ENCODE results near the gene FER. TPM values are rescaled to one million over a fixed set of nuclear protein-coding genes. Genes with fewer than 3 reads are reported as not detected.

FER gene
- total RNA-seq, 2 experiments from 2014 or later: 9.4 to 10.0 TPM

- Histone ChIP-seq H3K79me2 (ENCODE audit: insufficient read depth, low read depth, low read length) (no peaks in the 10 kb centered on the region), H3K36me3 (ENCODE audit: insufficient read depth, low read length) (no peaks in the 10 kb centered on the region), H3K4me3 (ENCODE audit: low read depth, low read length, poor library complexity, severe bottlenecking) (peak overlapping the region; percentile 61), H4K20me1 (ENCODE audit: insufficient read depth, low read length) (no peaks in the 10 kb centered on the region), H3K9me3 (ENCODE audit: low read length) (no peaks in the 10 kb centered on the region), H2AFZ (ENCODE audit: low read length) (peak overlapping the region; percentile 41; the same call in 1 of the 2 replicates), H3K9me2 (ENCODE audit: insufficient read depth, low read length) (no peaks in the 10 kb centered on the region), H3K27ac (ENCODE audit: low read depth, low read length, poor library complexity, severe bottlenecking) (no peak overlapping the region), H3K4me1 (ENCODE audit: insufficient read depth, low read length, poor library complexity, severe bottlenecking) (no peaks in the 10 kb centered on the region), H3K4me2 (ENCODE audit: low read length) (peak overlapping the region; percentile 38)
- BruUV-seq (replicated peaks): TSS peak; percentile 93
- ChIA-PET POLR2A (interaction anchor here (0.6 to 0.7 kb wide), 2 partner anchors 14 to 547 kb away, joined by 3 read pairs; no protein-coding TSS in a partner anchor), CTCF (ENCODE audit: unreplicated experiment) (no interaction called here)
- peak; percentile 35 for DNase-seq (ENCODE audit: low spot score)
- no peak for TF ChIP-seq EZH2phosphoT487 (IDR thresholded peaks at IDR 0.05; ENCODE audit: borderline replicate concordance, low read depth, low read length)
- peak; percentile 52 for TF ChIP-seq CTCF (conservative IDR thresholded peaks at IDR 0.05; ENCODE audit: low read length)
- intact Hi-C loops (cut with micrococcal nuclease; ENCODE audit: unreplicated experiment): loop anchor here (5.0 kb wide), 1 partner anchor 543 kb away; no protein-coding TSS in a partner anchor
Observed at GRCh38 chr5:108924457-108924961, 176.8 kb downstream of the FER start.

GRCh38 chr5:108925073-108925472 lies 177.4 kb downstream of the FER start:
- Histone ChIP-seq H2AFZ (ENCODE audit: low read length) (no peak overlapping the region), H3K36me3 (ENCODE audit: insufficient read depth, low read length) (no peaks in the 10 kb centered on the region), H3K27ac (ENCODE audit: low read depth, low read length, poor library complexity, severe bottlenecking) (no peak overlapping the region), H3K4me3 (ENCODE audit: low read depth, low read length, poor library complexity, severe bottlenecking) (peak overlapping the region; percentile 61), H3K4me1 (ENCODE audit: insufficient read depth, low read length, poor library complexity, severe bottlenecking) (no peaks in the 10 kb centered on the region), H3K4me2 (ENCODE audit: low read length) (peak overlapping the region; percentile 38; the same call in 1 of the 2 replicates), H3K9me3 (ENCODE audit: low read length) (no peaks in the 10 kb centered on the region), H3K9me2 (ENCODE audit: insufficient read depth, low read length) (no peaks in the 10 kb centered on the region), H4K20me1 (ENCODE audit: insufficient read depth, low read length) (no peaks in the 10 kb centered on the region), H3K79me2 (ENCODE audit: insufficient read depth, low read depth, low read length) (no peaks in the 10 kb centered on the region)
- no TSS peak for BruUV-seq (replicated peaks)
- ChIA-PET POLR2A (interaction anchor here (0.6 kb wide), 1 partner anchor 547 kb away, joined by 3 read pairs; no protein-coding TSS in a partner anchor), CTCF (ENCODE audit: unreplicated experiment) (no interaction called here)
- TF ChIP-seq EZH2phosphoT487 (IDR thresholded peaks at IDR 0.05; ENCODE audit: borderline replicate concordance, low read depth, low read length) (no peak), CTCF (conservative IDR thresholded peaks at IDR 0.05; ENCODE audit: low read length) (no peak)
- no peak for DNase-seq (ENCODE audit: low spot score)
- intact Hi-C loops (cut with micrococcal nuclease; ENCODE audit: unreplicated experiment): no loop called here

GRCh38 chr5:108930107-108930506 lies 182.4 kb downstream of the FER start:
- no peaks in the 10 kb centered on the region for H3K36me3 ChIP-seq (ENCODE audit: insufficient read depth, low read length)
- no peak for DNase-seq (ENCODE audit: low spot score)
- no TSS peak for BruUV-seq (replicated peaks)
- ChIA-PET CTCF (ENCODE audit: unreplicated experiment) (no interaction called here), POLR2A (no interaction called here)
- no peak overlapping the region for H2AFZ ChIP-seq (ENCODE audit: low read length)
- H3K9me3 ChIP-seq (ENCODE audit: low read length): no peaks in the 10 kb centered on the region
- H3K4me1 ChIP-seq (ENCODE audit: insufficient read depth, low read length, poor library complexity, severe bottlenecking): no peaks in the 10 kb centered on the region
- TF ChIP-seq CTCF (conservative IDR thresholded peaks at IDR 0.05; ENCODE audit: low read length) (no peak), EZH2phosphoT487 (IDR thresholded peaks at IDR 0.05; ENCODE audit: borderline replicate concordance, low read depth, low read length) (no peak)
- H3K4me2 ChIP-seq (ENCODE audit: low read length): no peak overlapping the region
- H4K20me1 ChIP-seq (ENCODE audit: insufficient read depth, low read length): no peaks in the 10 kb centered on the region
- H3K79me2 ChIP-seq (ENCODE audit: insufficient read depth, low read depth, low read length): no peaks in the 10 kb centered on the region
- H3K9me2 ChIP-seq (ENCODE audit: insufficient read depth, low read length): no peaks in the 10 kb centered on the region
- H3K4me3 ChIP-seq (ENCODE audit: low read depth, low read length, poor library complexity, severe bottlenecking): no peak overlapping the region
- intact Hi-C loops (cut with micrococcal nuclease; ENCODE audit: unreplicated experiment): no loop called here
- no peak overlapping the region for H3K27ac ChIP-seq (ENCODE audit: low read depth, low read length, poor library complexity, severe bottlenecking)

All from OCI-LY7 (cell line).